Neuron (in vitro differentiated cells): ENCODE results near the gene SERF2.
"Not testable (repeated sequence)": the region's sequence is repeated elsewhere in the genome, so short reads cannot be mapped to it uniquely, and the experiment has no call there.

Experiments
- H2AFZ ChIP-seq: one replicate; pipeline ENCODE4 v1.6.1; 2013; ENCODE audit warnings: low read depth, mild to moderate bottlenecking, inconsistent platforms, low read length, moderate library complexity
- H3K27me3 ChIP-seq: one replicate; pipeline ENCODE4 v1.6.1; 2013; ENCODE audit warnings: low read length; ENCODE audit not compliant: insufficient read depth
- H3K36me3 ChIP-seq: one replicate; pipeline ENCODE4 v1.6.1; 2013; ENCODE audit warnings: low read length; ENCODE audit not compliant: insufficient read depth
- H3K4me1 ChIP-seq: one replicate; pipeline ENCODE4 v1.6.1; 2013; ENCODE audit warnings: low read length; ENCODE audit not compliant: insufficient read depth
- H3K4me3 ChIP-seq: 2 replicates; pipeline ENCODE4 v1.5.1; 2013; ENCODE audit warnings: mild to moderate bottlenecking, low read length, moderate library complexity
- H3K9me3 ChIP-seq: one replicate; pipeline ENCODE4 v1.6.1; 2013; ENCODE audit warnings: low read length

The SERF2 gene

GRCh38 chr15:43799209-43799944, 7.3 kb downstream of the SERF2 start:
- H3K4me1 ChIP-seq, result peaks cover 16% of the 10 kb centered on the region
- H3K36me3 ChIP-seq, result peaks cover 58% of the 10 kb centered on the region
- H3K27me3 ChIP-seq, result no peaks in the 10 kb centered on the region
- no peak overlapping the region for H3K4me3 ChIP-seq
- no peaks in the 10 kb centered on the region for H3K9me3 ChIP-seq
- H2AFZ ChIP-seq, result no peak overlapping the region

DNA sequence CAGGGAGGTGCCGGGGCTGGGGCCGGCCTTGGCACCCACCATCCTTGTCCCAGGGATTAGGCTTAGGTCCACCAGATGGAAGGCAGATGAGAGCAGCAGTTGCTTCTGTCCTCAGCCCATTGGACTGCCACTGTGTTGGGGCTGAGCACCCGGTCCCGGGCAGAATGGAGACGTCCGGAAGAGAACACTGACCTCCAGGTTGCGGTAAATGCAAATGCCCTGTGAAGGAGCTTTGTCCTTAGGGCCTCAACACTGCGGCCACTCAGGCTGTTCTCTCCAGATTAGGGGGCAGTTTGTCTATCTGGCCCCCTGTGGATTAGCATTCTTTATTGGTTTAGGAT, 7.8 kb downstream of the SERF2 start, which contains the start of gene SERINC4:
TSS of gene SERINC4 (minus strand) at position 276 of the 341 bp plus-strand sequence. CDS start at position 42, 234 bp downstream.
- H3K4me3 ChIP-seq, result peak within 1 kb of the TSS; percentile 93
- H3K4me1 ChIP-seq, result peaks cover 16% of the 10 kb centered on the region
- H3K9me3 ChIP-seq, result no peaks in the 10 kb centered on the region
- H3K36me3 ChIP-seq, result peaks cover 59% of the 10 kb centered on the region
- H2AFZ ChIP-seq, result peak within 1 kb of the TSS; percentile 18
- H3K27me3 ChIP-seq, result no peaks in the 10 kb centered on the region

GRCh38 chr15:43800286-43801141, 8.4 kb downstream of the SERF2 start, which contains the start of gene HYPK:
HYPK (plus strand) TSS chr15:43800599; CDS start chr15:43800623, 24 bp downstream.
- H3K36me3 ChIP-seq, result peaks cover 59% of the 10 kb centered on the region

DNA sequence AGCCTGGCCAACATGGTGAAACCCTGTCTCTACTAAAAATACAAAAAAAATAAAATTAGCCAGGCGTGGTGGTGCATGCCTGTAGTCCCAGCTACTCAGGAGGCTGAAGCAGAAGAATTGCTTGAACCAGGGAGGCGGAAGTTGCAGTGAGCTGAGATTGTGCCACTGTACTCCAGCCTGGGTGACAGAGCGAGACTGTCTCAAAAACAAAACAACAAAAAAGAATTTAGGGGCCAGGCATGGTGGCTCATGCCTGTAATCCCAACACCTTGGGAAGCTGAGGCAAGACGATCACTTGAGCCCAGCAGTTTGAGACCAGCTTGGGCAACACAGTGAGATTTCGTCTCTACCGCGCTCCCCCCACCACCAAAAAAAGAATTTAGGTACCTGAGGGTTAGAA, 10.6 kb downstream of the SERF2 start:
- H3K4me3 ChIP-seq, H2AFZ ChIP-seq, H3K9me3 ChIP-seq, H3K27me3 ChIP-seq: not testable (repeated sequence)
- H3K4me1 ChIP-seq, result peaks cover 16% of the 10 kb centered on the region
- peaks cover 62% of the 10 kb centered on the region for H3K36me3 ChIP-seq

More at GRCh38 chr15:43800286-43801141, 8.4 kb downstream of the SERF2 start, which contains the start of gene HYPK:
- Histone ChIP-seq H3K27me3 (no peaks in the 10 kb centered on the region), H3K4me3 (peak within 1 kb of the TSS; percentile 93), H3K4me1 (peaks cover 16% of the 10 kb centered on the region), H3K9me3 (no peaks in the 10 kb centered on the region), H2AFZ (peak within 1 kb of the TSS; percentile 18)

DNA sequence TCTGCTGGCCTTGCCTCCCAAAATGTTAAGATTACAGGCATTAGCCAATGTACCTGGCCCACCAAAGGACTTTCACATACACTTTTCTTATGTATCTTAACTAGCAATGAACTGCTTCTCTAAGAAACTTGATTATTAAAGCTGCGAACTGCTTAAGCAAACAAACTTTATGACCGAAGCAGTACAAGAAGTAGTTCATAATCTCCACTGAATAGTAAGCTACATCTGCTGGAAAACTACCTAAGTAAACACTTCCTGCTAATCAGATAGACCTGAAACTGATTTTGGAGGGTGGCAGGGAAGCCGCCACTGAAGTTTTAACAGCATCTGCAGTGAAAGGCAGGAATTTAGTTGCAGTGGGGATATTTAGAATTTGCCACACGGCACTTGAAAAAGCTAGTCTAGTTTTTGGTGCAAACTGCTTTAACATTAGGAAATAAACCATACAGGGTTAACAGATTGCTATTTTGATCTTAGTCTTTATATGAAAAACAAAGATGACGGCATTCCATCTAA, 16.4 kb downstream of the SERF2 start:
- Histone ChIP-seq H3K4me1 (no peaks in the 10 kb centered on the region), H2AFZ (no peak overlapping the region), H3K9me3 (no peaks in the 10 kb centered on the region), H3K27me3 (no peaks in the 10 kb centered on the region), H3K4me3 (no peak overlapping the region), H3K36me3 (peaks cover 82% of the 10 kb centered on the region)

- H3K9me3 ChIP-seq, result no peaks in the 10 kb centered on the region
- H3K4me1 ChIP-seq, result no peaks in the 10 kb centered on the region
- no peak overlapping the region for H2AFZ ChIP-seq
- peaks cover 86% of the 10 kb centered on the region for H3K36me3 ChIP-seq
- H3K27me3 ChIP-seq, result no peaks in the 10 kb centered on the region
- H3K4me3 ChIP-seq, result no peak overlapping the region
Observed at GRCh38 chr15:43808960-43809678, 17.0 kb downstream of the SERF2 start.

GRCh38 chr15:43815064-43815463, 22.9 kb downstream of the SERF2 start:
- not testable (repeated sequence) for H2AFZ ChIP-seq, H3K4me1 ChIP-seq, H3K9me3 ChIP-seq, H3K27me3 ChIP-seq, H3K4me3 ChIP-seq
- H3K36me3 ChIP-seq, result peaks cover 55% of the 10 kb centered on the region

- H3K4me3 ChIP-seq, result no peak overlapping the region
- H2AFZ ChIP-seq, result no peak overlapping the region
- H3K36me3 ChIP-seq, result peaks cover 8% of the 10 kb centered on the region
- H3K27me3 ChIP-seq, result no peaks in the 10 kb centered on the region
- peaks cover 7% of the 10 kb centered on the region for H3K4me1 ChIP-seq
- H3K9me3 ChIP-seq, result no peaks in the 10 kb centered on the region
Observed at GRCh38 chr15:43821505-43821904, 29.4 kb downstream of the SERF2 start.

DNA sequence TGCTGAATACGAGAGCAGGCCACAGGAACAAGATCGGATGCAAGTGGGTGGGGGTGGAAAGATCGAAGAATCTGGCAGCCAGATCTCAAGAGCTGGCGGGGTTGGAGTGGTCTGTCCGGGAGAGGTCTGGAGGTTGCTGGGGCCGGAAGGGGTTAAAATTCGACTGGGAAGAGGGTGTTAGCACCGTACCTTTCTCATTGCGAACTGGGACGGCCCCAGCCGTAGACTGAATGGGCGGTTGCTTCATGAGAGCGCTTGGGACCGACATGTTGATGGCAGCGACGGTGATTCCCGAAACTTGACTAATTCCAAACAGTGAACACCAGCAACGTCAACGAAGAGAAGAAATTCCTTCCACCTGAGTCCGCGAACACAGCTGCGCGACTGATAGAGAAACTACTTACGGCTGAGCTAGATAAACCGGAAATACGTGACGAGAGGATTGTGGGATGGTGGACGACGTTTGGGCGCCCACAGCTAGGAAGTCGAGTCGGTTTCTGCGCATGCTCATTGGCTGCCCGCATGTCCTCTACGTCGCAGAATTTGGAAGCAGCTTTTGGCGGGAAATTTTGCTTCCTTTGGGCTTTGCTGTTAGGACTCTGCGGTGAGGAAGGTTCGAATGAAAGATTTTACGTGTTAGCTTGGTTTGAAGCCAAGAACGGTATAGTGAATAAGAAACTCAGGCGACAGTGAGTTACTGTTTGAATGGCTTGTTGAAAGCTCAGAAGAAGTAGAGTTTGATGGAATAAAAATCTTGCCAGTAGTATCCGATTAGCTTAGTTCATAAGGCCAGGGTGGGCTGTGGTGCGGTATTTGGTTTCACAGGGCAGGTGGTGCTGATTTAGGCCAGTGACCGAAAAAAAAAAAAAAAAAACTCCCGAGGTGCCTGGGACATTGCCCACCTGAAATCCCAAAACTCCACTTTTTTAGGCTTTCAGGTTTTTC, 32.5 kb downstream of the SERF2 start, which contains the start of gene MFAP1:
TSS of gene MFAP1 (minus strand) at position 389 of the 945 bp plus-strand sequence. CDS start at position 268, 121 bp downstream.
- Histone ChIP-seq H3K9me3 (no peaks in the 10 kb centered on the region), H3K36me3 (peaks cover 10% of the 10 kb centered on the region), H3K4me3 (peak within 1 kb of the TSS; percentile 80), H3K4me1 (peaks cover 16% of the 10 kb centered on the region), H2AFZ (peak within 1 kb of the TSS; percentile 82), H3K27me3 (no peaks in the 10 kb centered on the region)

DNA sequence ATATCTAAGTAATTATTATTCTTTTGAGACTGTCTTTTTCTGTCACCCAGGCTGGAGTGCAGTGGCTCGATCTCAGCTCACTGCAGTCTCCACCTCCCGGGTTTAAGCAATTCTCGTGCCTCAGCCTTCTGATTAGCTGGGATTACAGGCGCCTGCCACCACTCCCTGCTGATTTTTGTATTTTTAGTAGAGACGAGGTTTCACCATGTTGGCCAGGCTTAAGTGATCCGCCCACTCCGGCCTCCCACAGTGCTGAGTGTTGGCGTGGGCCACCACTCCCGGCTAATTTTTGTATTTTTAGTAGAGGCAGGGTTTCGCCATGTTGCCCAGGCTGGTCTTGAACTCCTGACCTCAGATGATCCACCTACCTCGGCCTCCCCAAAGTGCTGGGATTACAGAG, 33.2 kb downstream of the SERF2 start:
- not testable (repeated sequence) for H3K36me3 ChIP-seq, H3K4me3 ChIP-seq, H2AFZ ChIP-seq, H3K27me3 ChIP-seq, H3K9me3 ChIP-seq
- H3K4me1 ChIP-seq, result peaks cover 16% of the 10 kb centered on the region

DNA sequence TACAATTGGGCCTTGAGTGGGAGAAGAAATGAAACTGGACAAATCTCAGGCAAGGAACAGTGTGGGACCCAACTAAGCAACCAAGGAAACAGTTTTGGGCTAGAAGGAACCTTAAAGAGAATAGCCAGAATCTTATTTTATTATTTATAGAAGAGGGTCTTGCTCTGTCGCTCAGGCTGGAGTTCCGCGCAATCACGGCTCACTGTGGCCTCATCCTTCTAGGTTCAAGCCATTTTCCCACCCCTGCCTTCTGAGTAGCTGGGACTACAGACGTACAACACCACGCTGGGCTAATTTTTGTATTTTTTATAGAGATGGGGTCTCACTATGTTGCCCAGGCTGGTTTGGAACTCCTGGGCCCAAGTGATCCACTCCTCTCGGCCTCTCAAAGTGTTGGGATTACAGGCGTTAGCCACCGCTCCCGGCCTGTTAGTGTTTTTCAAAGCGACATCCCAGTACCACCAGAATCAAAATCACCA, 33.9 kb downstream of the SERF2 start:
- peaks cover 8% of the 10 kb centered on the region for H3K36me3 ChIP-seq

More for the DNA sequence above, 33.9 kb downstream of the SERF2 start:
- peak overlapping the region; percentile 48 for H3K4me3 ChIP-seq
- H3K27me3 ChIP-seq, result no peaks in the 10 kb centered on the region
- peaks cover 16% of the 10 kb centered on the region for H3K4me1 ChIP-seq
- H2AFZ ChIP-seq, result peak overlapping the region; percentile 50
- no peaks in the 10 kb centered on the region for H3K9me3 ChIP-seq
